ENCODE results near the gene MRPS18A. TPM values are rescaled to one million over a fixed set of nuclear protein-coding genes. Genes with fewer than 3 reads are reported as not detected.

Gene MRPS18A
- total RNA-seq, 2 donors from 2014 or later: 37.8 to 51.5 TPM

DNA sequence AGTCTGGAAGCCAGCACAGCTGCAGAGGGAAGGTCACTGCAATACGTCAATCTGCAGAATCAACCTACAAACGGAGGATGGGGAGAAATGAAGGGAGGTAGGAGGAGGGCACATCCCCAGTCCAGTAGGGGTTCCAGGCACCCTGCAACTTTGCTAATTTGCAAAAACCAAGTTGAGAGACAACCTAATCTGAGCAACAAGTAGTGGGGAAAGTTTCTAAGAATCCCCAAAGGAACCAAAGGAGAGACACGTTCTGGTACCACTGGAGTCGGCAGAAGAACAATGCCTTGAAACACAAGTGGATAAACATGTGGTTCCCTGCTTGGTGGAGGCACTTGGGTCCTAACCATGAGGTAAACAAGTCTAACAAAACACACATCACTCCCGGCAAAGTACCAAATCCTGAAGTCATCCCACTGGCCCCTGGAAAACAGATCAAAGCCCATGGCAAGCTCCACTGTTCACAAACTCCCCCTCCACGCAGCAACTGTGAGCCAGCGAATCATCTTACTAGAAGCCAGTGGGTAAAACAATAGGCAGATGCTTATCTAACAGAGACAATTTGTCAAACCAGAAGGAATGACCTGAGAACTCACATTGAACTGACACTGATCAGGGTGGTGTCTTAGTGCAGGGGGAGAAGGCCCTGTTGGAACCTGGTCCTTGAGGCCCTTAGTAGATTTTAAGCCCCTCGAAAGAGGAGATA, 4.7 kb downstream of the MRPS18A start:
- peaks cover 13 to 17% of the 10 kb centered on the region in 2 donors for H3K36me3 Mint-ChIP-seq
- no peak for DNase-seq (ENCODE audit: low spot score in 2 of 2)
- no peaks in the 10 kb centered on the region for H3K9me3 Mint-ChIP-seq
- peak overlapping the region in 1 of 2 donors; percentile 41 for H3K27ac Mint-ChIP-seq
- ATAC-seq: no peak

GRCh38 chr6:43681303-43681702, 6.3 kb downstream of the MRPS18A start:
- no peaks in the 10 kb centered on the region for H3K9me3 Mint-ChIP-seq
- ATAC-seq (no peak), DNase-seq (ENCODE audit: low spot score in 2 of 2) (no peak)
- H3K27ac Mint-ChIP-seq: peak overlapping the region in 1 of 2 donors; percentile 47
- H3K36me3 Mint-ChIP-seq: peaks cover 1 to 3% of the 10 kb centered on the region in 2 donors

DNA sequence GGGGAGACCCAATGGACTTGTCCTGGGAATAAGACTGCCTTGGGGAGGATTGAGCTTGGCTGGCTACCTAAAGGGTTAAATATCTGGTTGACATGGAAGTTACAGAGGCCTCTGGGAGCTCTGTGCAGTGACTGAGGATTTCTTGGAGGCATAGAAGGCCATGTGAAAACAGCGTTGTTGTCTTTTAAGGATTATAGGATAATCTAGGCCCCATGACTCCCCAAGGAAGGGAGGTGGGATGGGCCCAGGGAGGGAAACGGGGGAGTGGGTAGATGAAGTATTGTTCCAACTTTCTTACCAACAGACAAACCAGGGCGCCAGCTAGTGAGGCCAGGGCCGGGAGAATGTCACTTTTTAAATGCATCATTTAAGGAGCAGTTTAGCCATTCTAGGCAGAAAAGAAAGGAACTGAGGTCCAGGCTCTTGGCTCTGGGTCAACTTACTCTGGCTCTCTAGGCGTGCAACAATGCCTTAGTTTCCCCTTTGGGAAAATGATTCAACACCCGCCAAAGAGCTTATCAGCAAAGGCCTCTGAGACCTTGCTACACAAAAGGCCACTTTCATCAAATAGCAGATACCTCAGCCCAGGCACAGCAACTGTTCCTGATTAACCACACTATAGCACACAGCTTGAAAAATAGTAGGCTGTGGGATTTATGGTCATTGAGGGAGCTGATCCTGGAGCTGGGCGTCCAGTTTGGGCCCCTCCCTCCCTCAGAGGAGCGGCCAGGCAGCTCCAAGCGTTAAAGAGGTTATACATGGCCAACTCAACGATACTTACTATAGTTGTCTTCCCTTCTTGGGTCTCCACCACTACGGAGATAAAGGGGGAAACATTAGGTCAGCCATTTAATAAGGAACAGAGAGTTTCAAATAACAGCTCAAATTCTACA, 7.0 kb downstream of the MRPS18A start:
- Mint-ChIP-seq H3K27ac (peak overlapping the region in 1 of 2 donors; percentile 88), H3K9me3 (no peaks in the 10 kb centered on the region), H3K36me3 (no peaks in the 10 kb centered on the region)
- DNase-seq (ENCODE audit: low spot score in 2 of 2): no peak
- ATAC-seq: no peak

DNA sequence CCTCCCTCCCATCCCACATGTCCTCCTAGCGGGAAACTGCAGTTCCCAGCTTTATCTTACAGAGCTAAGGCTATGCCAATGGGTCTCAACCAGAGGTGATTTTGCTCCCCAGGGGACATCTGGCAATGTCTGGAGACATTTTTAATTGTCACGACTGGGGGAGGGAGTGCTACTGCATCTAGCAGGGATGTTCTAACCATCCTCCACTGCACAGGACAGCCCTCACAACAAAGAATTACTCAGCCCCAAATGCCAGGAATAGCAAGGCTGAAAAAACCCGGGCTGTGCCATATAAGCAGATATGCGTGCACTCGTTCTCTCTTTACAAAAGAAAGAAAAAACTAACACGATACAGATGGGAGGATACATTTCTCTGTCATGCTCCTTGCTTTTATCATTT, 8.5 kb downstream of the MRPS18A start:
- no peaks in the 10 kb centered on the region for H3K36me3 Mint-ChIP-seq
- H3K27ac Mint-ChIP-seq: no peak overlapping the region
- DNase-seq (ENCODE audit: low spot score in 2 of 2): no peak
- no peaks in the 10 kb centered on the region for H3K9me3 Mint-ChIP-seq
- no peak for ATAC-seq

GRCh38 chr6:43678341-43678740, 9.2 kb downstream of the MRPS18A start:
- no peaks in the 10 kb centered on the region for H3K9me3 Mint-ChIP-seq
- DNase-seq (ENCODE audit: low spot score in 2 of 2): no peak
- no peaks in the 10 kb centered on the region for H3K36me3 Mint-ChIP-seq
- peak overlapping the region in 1 of 2 donors; percentile 85 for H3K27ac Mint-ChIP-seq
- ATAC-seq: no peak

GRCh38 chr6:43677759-43678158, 9.8 kb downstream of the MRPS18A start:
- Mint-ChIP-seq H3K27ac (peak overlapping the region in 1 of 2 donors; percentile 30), H3K36me3 (no peaks in the 10 kb centered on the region), H3K9me3 (no peaks in the 10 kb centered on the region)
- no peak for ATAC-seq
- DNase-seq (ENCODE audit: low spot score in 2 of 2): no peak

DNA sequence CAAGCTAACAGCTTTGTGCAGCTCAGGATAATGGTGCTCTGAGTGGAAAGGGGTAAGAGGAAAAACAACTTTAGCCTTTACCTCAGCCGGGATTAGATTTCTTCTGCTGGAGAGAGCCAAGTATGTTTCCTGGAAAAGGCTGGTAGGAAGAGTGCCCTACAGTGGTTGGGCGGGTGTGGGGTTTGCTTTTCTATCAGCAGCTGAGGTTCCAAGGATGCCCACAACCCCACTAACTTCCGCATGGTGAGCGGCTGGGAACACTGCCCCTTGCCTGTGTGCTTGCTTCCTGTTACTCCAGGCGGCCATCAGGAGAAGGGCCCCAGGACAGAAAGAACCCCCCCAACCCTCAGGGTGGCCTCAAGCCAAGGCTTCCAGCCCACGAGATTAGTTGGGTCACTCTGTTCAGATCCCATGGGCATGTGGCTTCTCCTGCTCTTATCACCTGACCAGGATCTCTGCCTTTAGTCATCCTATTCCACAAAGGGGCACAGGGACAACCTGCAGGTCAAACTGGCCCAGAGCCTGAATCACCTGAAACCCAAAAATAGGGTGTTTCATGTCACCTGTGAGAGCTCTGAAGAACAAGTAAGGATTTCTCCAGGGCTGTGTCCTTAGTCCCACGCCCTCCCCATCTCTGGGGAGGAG, 10.5 kb downstream of the MRPS18A start:
- no peaks in the 10 kb centered on the region for H3K36me3 Mint-ChIP-seq
- DNase-seq (ENCODE audit: low spot score in 2 of 2) (no peak), ATAC-seq (no peak)
- H3K27ac Mint-ChIP-seq: no peak overlapping the region
- H3K9me3 Mint-ChIP-seq: no peaks in the 10 kb centered on the region

GRCh38 chr6:43674921-43675320, 12.7 kb downstream of the MRPS18A start:
- Mint-ChIP-seq H3K9me3 (no peaks in the 10 kb centered on the region), H3K36me3 (no peaks in the 10 kb centered on the region), H3K27ac (peak overlapping the region; percentile 55 to 81)
- DNase-seq (ENCODE audit: low spot score in 2 of 2): no peak
- ATAC-seq: no peak

- ATAC-seq: no peak
These were observed 13.3 kb downstream of the MRPS18A start for GRCh38 chr6:43674291-43674690.

GRCh38 chr6:43673444-43674084, 14.0 kb downstream of the MRPS18A start:
- ATAC-seq: no peak
- Mint-ChIP-seq H3K27ac (no peak overlapping the region), H3K9me3 (no peaks in the 10 kb centered on the region), H3K36me3 (no peaks in the 10 kb centered on the region)
- DNase-seq (ENCODE audit: low spot score in 2 of 2): no peak

More at GRCh38 chr6:43674291-43674690, 13.3 kb downstream of the MRPS18A start:
- DNase-seq (ENCODE audit: low spot score in 2 of 2): no peak
- Mint-ChIP-seq H3K36me3 (no peaks in the 10 kb centered on the region), H3K27ac (peak overlapping the region in 1 of 2 donors; percentile 81), H3K9me3 (no peaks in the 10 kb centered on the region)

GRCh38 chr6:43671801-43672690, 15.5 kb downstream of the MRPS18A start:
- peak overlapping the region in 1 of 2 donors; percentile 42 for H3K27ac Mint-ChIP-seq
- H3K36me3 Mint-ChIP-seq: no peaks in the 10 kb centered on the region
- ATAC-seq: no peak

GRCh38 chr6:43671011-43671800, 16.4 kb downstream of the MRPS18A start:
- no peaks in the 10 kb centered on the region for H3K9me3 Mint-ChIP-seq
- H3K36me3 Mint-ChIP-seq: no peaks in the 10 kb centered on the region
- peak overlapping the region; percentile 80 to 90 for H3K27ac Mint-ChIP-seq
- ATAC-seq: no peak
- no peak for DNase-seq (ENCODE audit: low spot score in 2 of 2)

More at GRCh38 chr6:43671801-43672690, 15.5 kb downstream of the MRPS18A start:
- DNase-seq (ENCODE audit: low spot score in 2 of 2): no peak
- no peaks in the 10 kb centered on the region for H3K9me3 Mint-ChIP-seq

DNA sequence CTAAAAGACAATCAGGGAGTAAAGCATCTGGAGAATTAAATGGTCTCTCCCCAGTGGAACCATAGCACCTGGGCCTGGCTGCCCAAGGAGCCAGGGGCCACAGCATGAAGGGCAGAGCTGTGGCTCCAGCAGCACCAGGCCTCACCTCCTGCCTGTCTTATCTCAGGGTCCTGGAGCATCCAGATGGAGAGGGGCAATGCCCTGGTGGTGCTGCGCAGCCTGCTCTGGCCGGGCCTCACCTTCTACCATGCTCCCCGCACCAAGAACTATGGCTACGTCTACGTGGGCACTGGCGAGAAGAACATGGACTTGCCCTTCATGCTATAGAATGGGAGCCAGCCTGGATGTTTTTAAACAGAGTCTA, 17.0 kb downstream of the MRPS18A start:
- DNase-seq (ENCODE audit: low spot score in 2 of 2) (no peak), ATAC-seq (no peak)
- no peaks in the 10 kb centered on the region for H3K9me3 Mint-ChIP-seq
- peak overlapping the region; percentile 80 to 90 for H3K27ac Mint-ChIP-seq
- no peaks in the 10 kb centered on the region for H3K36me3 Mint-ChIP-seq

- ATAC-seq (peak; percentile 66 to 72), DNase-seq (ENCODE audit: low spot score in 2 of 2) (peak in 1 of 2 donors; percentile 36)
- no peaks in the 10 kb centered on the region for H3K9me3 Mint-ChIP-seq
- no peaks in the 10 kb centered on the region for H3K36me3 Mint-ChIP-seq
- peak overlapping the region; percentile 80 to 87 for H3K27ac Mint-ChIP-seq
These were observed 17.5 kb downstream of the MRPS18A start for GRCh38 chr6:43669922-43670622.

Measured in activated naive CD4-positive, alpha-beta T cell treated with anti-CD3 and anti-CD28 coated beads, Interleukin-2, amount 50 U/mL, for 72 hours (primary cell).